Measurements from ENCODE around the gene NNT. TPM values are rescaled to one million over a fixed set of nuclear protein-coding genes. Genes with fewer than 3 reads are reported as not detected.
A peak's percentile ranks its signal among the peaks of the same experiment; 100 is the strongest.
"Not testable (repeated sequence)": the region's sequence is repeated elsewhere in the genome, so short reads cannot be mapped to it uniquely, and the experiment has no call there.

Gene NNT
- total RNA-seq, 2 experiments from 2014 or later = 96.4 to 110 TPM

DNA sequence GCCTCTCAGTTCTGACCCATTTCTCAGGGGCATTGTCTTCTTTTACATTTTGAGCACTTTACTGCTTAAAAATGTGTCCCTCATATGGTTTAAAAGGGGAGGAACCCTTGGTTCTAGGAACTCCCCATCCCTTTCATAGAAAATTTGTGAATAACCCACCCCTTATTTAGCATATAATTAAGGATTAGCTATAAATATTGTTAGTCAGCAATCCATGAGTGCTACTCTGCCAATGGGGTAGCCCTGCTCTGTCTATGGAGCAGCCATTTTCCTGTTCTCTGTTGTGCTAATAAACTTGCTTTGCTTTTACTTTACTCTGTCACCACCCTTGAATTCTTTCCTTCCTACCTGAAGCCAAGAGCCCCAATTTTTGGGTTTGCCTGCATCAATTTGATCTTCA, 12.3 kb upstream of the NNT start:
- Mint-ChIP-seq H3K4me3 (no peak overlapping the region), H3K27me3 (no peaks in the 10 kb centered on the region), H3K9me3 (no peaks in the 10 kb centered on the region), H3K27ac (no peak overlapping the region), H3K4me1 (peaks cover 3% of the 10 kb centered on the region), H3K36me3 (ENCODE audit: low read depth) (peaks cover 13% of the 10 kb centered on the region)
- ChIA-PET POLR2A (no interaction called here), CTCF (no interaction called here)
- DNase-seq = no peak

GRCh38 chr5:43592363-43592762, 10.6 kb upstream of the NNT start:
- Mint-ChIP-seq H3K4me1 (peaks cover 3% of the 10 kb centered on the region), H3K4me3 (no peak overlapping the region), H3K27ac (no peak overlapping the region), H3K27me3 (no peaks in the 10 kb centered on the region), H3K9me3 (no peaks in the 10 kb centered on the region), H3K36me3 (ENCODE audit: low read depth) (peaks cover 12% of the 10 kb centered on the region)
- no peak for DNase-seq
- POLR2A ChIA-PET = no interaction called here
- CTCF ChIA-PET = no interaction called here

DNA sequence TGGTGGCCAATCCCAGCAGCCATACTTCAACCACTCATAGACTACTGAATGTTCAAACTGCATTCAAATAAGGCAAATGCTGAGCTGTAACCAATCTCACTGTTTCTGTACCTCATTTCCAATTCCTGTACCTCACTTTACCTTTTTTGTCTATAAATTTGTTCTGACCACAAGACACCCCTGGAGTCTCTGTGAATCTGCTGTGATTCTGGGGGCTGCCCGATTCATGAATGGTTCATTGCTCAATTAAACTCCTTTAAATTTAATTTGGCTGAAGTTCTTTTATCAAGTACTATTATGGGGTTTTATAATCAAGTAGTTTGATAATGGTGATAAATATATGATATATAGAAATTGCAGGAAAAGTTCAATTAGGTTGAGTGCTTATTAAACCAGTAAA, 4.1 kb upstream of the NNT start:
- Mint-ChIP-seq H3K36me3 (ENCODE audit: low read depth) (peaks cover 21% of the 10 kb centered on the region), H3K4me1 (peaks cover 18% of the 10 kb centered on the region)
- DNase-seq, H3K27me3 Mint-ChIP-seq, CTCF ChIA-PET, POLR2A ChIA-PET, H3K27ac Mint-ChIP-seq, H3K4me3 Mint-ChIP-seq, H3K9me3 Mint-ChIP-seq: not testable (repeated sequence)

GRCh38 chr5:43601454-43602260, 1.3 kb upstream of the NNT start:
- Mint-ChIP-seq H3K4me3 (peak overlapping the region; percentile 91), H3K4me1 (peaks cover 35% of the 10 kb centered on the region), H3K27me3 (no peaks in the 10 kb centered on the region), H3K36me3 (ENCODE audit: low read depth) (peaks cover 32% of the 10 kb centered on the region), H3K27ac (peak overlapping the region; percentile 84), H3K9me3 (no peaks in the 10 kb centered on the region)
- ChIA-PET CTCF (interaction anchor here (1.4 to 2.7 kb wide), 5 partner anchors 30 to 560 kb away, joined by 4 to 23 read pairs (median 11); partner anchors contain the start of gene TMEM267), POLR2A (interaction anchor here (0.8 to 5.1 kb wide), 18 partner anchors 10 to 1677 kb away, joined by 3 to 104 read pairs (median 4); partner anchors contain the start of genes C5orf34, FBXO4 and TMEM267)
- DNase-seq = no peak

DNA sequence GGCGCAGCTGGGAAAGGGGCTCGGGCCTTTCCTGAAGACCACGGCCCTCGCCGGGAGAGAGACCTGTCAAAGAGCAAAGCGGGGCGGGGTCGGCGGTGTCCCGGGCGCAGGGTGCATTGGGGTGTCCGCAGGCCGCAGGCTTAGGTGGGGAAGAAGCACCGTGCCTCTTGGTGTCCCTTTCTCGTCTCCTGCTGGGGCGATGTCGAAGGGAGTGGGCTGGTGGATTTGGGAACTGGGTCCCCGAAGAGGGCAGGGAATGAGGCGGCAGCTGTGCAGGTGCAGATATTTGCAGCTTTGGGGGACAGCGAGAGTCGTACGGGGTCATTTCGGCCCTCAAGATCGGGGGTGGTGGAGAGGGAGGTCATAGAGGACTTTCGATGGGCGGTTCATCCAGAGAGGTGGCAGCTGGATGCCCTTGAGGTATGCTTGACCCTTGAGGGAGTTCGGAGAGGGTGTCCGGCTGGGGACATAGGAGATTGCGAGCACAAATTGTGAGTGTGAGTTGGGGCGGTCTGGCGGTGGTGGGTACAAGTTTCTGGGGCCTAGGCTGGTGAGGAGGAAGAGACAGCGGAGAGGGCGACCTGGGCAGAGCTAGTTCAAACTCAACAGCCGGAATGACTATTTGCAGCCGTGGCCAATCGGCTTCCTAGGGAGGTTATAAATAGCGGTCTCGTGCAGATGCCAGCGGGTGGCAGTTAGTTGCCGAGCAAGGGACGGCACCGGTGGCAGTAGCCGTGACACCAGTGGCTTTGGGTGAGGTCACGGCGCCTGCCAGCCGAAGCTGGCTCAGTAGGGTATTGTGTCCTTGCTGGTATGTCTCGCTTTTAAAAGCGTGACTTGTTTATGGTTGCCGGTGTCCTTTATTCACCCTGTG, 601 bp downstream of the NNT start:
- H3K4me1 Mint-ChIP-seq = peaks cover 42% of the 10 kb centered on the region
- H3K27ac Mint-ChIP-seq = peak overlapping the region; percentile 84
- ChIA-PET POLR2A (interaction anchor here (0.8 to 5.1 kb wide), 38 partner anchors 9 to 1206 kb away, joined by 3 to 104 read pairs (median 4); partner anchors contain the start of genes C5orf34, HMGCS1, TMEM267 and ZNF131), CTCF (interaction anchor here (0.8 to 2.7 kb wide), 9 partner anchors 8 to 562 kb away, joined by 3 to 23 read pairs (median 5); partner anchors contain the start of genes C5orf34, TMEM267 and ZNF131)
- peaks cover 33% of the 10 kb centered on the region for H3K36me3 Mint-ChIP-seq (ENCODE audit: low read depth)
- peak overlapping the region; percentile 91 for H3K4me3 Mint-ChIP-seq
- H3K27me3 Mint-ChIP-seq = no peaks in the 10 kb centered on the region
- no peaks in the 10 kb centered on the region for H3K9me3 Mint-ChIP-seq
- DNase-seq = peak; percentile 81

GRCh38 chr5:43604699-43605098, 1.7 kb downstream of the NNT start:
- no peaks in the 10 kb centered on the region for H3K27me3 Mint-ChIP-seq
- no peak for DNase-seq
- H3K4me1 Mint-ChIP-seq = peaks cover 43% of the 10 kb centered on the region
- H3K27ac Mint-ChIP-seq = peak overlapping the region; percentile 84
- POLR2A ChIA-PET = interaction anchor here (0.8 to 5.1 kb wide), 8 partner anchors 8 to 484 kb away, joined by 4 to 104 read pairs (median 16); partner anchors contain the start of genes TMEM267 and ZNF131
- CTCF ChIA-PET = interaction anchor here (1.6 to 2.6 kb wide), 2 partner anchors 9 to 26 kb away, joined by 3 to 10 read pairs; no protein-coding TSS in a partner anchor
- H3K36me3 Mint-ChIP-seq (ENCODE audit: low read depth) = peaks cover 38% of the 10 kb centered on the region
- H3K9me3 Mint-ChIP-seq = no peaks in the 10 kb centered on the region
- H3K4me3 Mint-ChIP-seq = peak overlapping the region; percentile 91

DNA sequence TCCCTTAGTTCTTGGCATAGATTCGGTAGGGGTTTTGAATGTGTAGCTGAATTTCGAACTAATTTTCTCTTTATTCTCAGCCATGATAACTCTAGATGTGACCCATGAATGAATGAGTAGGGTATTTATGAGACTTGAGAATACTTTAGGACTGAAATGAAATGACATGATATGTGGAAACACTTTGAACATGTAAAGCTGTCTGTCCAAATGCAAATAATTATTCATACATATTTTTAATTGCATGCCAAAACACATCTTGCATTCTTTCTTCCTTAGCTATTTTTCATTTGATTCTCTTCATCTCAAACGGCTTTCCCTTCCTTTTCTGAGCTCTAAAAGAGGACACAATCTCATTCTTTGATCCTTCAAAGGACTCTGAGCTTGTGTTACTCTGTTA, 3.4 kb downstream of the NNT start:
- CTCF ChIA-PET = interaction anchor here (1.9 to 2.6 kb wide), 2 partner anchors 25 to 122 kb away, joined by 8 to 10 read pairs; partner anchors contain the start of gene TMEM267
- Mint-ChIP-seq H3K27ac (no peak overlapping the region), H3K36me3 (ENCODE audit: low read depth) (peaks cover 52% of the 10 kb centered on the region)

GRCh38 chr5:43608406-43608805, 5.4 kb downstream of the NNT start:
- no peak for DNase-seq
- ChIA-PET CTCF (interaction anchor here (2.1 kb wide), 1 partner anchor 23 kb away, joined by 10 read pairs; no protein-coding TSS in a partner anchor), POLR2A (no interaction called here)
- Mint-ChIP-seq H3K27ac (no peak overlapping the region), H3K9me3 (no peaks in the 10 kb centered on the region), H3K4me1 (peaks cover 31% of the 10 kb centered on the region), H3K4me3 (no peak overlapping the region), H3K36me3 (ENCODE audit: low read depth) (peaks cover 63% of the 10 kb centered on the region), H3K27me3 (no peaks in the 10 kb centered on the region)

More for the DNA sequence above, 3.4 kb downstream of the NNT start:
- H3K4me1 Mint-ChIP-seq = peaks cover 41% of the 10 kb centered on the region
- POLR2A ChIA-PET = interaction anchor here (5.1 kb wide), 1 partner anchor 122 kb away, joined by 104 read pairs; the partner anchor contains the start of gene TMEM267
- no peak overlapping the region for H3K4me3 Mint-ChIP-seq
- H3K9me3 Mint-ChIP-seq = no peaks in the 10 kb centered on the region
- no peaks in the 10 kb centered on the region for H3K27me3 Mint-ChIP-seq
- DNase-seq = no peak

DNA sequence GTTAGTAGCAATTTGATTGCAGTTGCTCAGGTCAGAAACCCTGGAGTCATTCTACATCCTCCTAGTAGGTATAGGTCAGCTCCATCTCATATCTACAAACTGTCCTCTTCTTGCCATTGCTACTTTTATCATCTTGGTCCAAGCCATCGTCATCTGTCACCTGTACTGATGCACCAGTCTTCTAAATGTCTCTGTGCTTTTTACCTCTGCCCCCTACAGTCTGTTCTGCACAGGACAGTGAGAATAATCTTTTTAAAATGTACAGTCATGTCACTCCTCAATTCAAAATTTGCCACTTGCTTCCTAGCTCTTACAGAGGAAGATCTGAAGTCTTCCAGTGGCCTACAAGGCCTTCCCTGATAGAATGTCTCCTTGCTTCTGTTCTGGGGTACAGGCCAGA, 6.8 kb downstream of the NNT start:
- Mint-ChIP-seq H3K27me3 (no peaks in the 10 kb centered on the region), H3K9me3 (no peaks in the 10 kb centered on the region), H3K27ac (no peak overlapping the region), H3K4me3 (no peak overlapping the region), H3K36me3 (ENCODE audit: low read depth) (peaks cover 60% of the 10 kb centered on the region), H3K4me1 (peaks cover 19% of the 10 kb centered on the region)
- DNase-seq = no peak
- ChIA-PET CTCF (interaction anchor here (0.6 to 2.1 kb wide), 4 partner anchors 10 to 115 kb away, joined by 3 to 10 read pairs (median 4); no protein-coding TSS in a partner anchor), POLR2A (interaction anchor here (1.0 to 1.9 kb wide), 3 partner anchors 17 to 126 kb away, joined by 3 to 4 read pairs (median 4); partner anchors contain the start of gene TMEM267)

DNA sequence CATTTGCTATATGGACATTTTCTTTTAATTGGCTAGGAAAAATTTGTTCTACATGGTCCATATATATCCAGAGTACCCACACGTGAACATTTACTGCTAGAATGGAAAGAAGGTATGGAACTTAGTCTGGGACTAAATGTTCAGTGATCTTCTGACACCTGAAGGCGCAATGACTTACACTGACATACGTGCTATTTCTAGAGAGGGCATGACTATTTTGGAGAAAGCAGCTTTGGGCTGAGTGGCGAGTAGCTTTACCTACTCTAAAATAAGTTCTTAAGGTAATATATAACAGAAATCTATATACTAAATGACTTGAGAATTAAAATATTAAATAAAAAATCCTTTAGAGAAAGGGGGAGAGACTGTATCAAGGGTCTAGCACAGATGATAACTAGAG, 10.4 kb downstream of the NNT start:
- H3K27ac Mint-ChIP-seq = no peak overlapping the region
- no peak for DNase-seq
- ChIA-PET CTCF (interaction anchor here (0.6 to 0.8 kb wide), 2 partner anchors 11 to 17 kb away, joined by 3 read pairs; partner anchors contain the start of gene NNT), POLR2A (interaction anchor here (3.5 kb wide), 1 partner anchor 10 kb away, joined by 17 read pairs; the partner anchor contains the start of gene NNT)
- H3K9me3 Mint-ChIP-seq = no peaks in the 10 kb centered on the region
- peaks cover 60% of the 10 kb centered on the region for H3K36me3 Mint-ChIP-seq (ENCODE audit: low read depth)
- no peak overlapping the region for H3K4me3 Mint-ChIP-seq
- H3K27me3 Mint-ChIP-seq = no peaks in the 10 kb centered on the region
- H3K4me1 Mint-ChIP-seq = peaks cover 4% of the 10 kb centered on the region

- POLR2A ChIA-PET = no interaction called here
- H3K4me1 Mint-ChIP-seq = no peaks in the 10 kb centered on the region
- no peaks in the 10 kb centered on the region for H3K9me3 Mint-ChIP-seq
- H3K36me3 Mint-ChIP-seq (ENCODE audit: low read depth) = peaks cover 58% of the 10 kb centered on the region
- no peaks in the 10 kb centered on the region for H3K27me3 Mint-ChIP-seq
- no peak for DNase-seq
- no peak overlapping the region for H3K4me3 Mint-ChIP-seq
- H3K27ac Mint-ChIP-seq = no peak overlapping the region
- CTCF ChIA-PET = interaction anchor here (1.3 to 2.7 kb wide), 2 partner anchors 16 to 60 kb away, joined by 3 to 16 read pairs; no protein-coding TSS in a partner anchor
Measured at GRCh38 chr5:43615445-43616184, 12.6 kb downstream of the NNT start.

DNA sequence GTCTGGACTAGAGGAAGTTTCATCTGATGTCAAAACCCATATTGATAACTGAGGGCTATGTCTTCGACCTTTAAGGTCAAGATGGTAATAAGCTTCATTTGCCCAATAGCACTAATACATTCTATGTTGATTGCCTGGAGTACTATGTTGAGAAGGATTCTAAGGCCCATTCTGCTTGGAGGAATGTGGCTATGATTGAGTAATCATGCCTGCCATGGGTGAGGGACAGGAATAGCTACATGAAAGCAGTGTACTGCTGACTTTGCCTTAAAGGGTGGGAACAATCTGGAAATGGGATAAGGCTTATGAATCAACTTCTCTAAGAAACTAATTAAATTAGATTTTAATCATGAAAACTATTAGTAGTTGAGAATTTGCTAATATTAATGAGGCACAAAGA, 13.6 kb downstream of the NNT start:
- Mint-ChIP-seq H3K4me1 (peaks cover 2% of the 10 kb centered on the region), H3K27ac (no peak overlapping the region), H3K36me3 (ENCODE audit: low read depth) (peaks cover 61% of the 10 kb centered on the region), H3K27me3 (no peaks in the 10 kb centered on the region), H3K9me3 (no peaks in the 10 kb centered on the region), H3K4me3 (no peak overlapping the region)
- POLR2A ChIA-PET = no interaction called here
- no peak for DNase-seq
- CTCF ChIA-PET = interaction anchor here (2.7 kb wide), 1 partner anchor 15 kb away, joined by 16 read pairs; no protein-coding TSS in a partner anchor
